ENCODE data around the gene SLC12A7. TPM values are rescaled to one million over a fixed set of nuclear protein-coding genes. Genes with fewer than 3 reads are reported as not detected.

Gene SLC12A7
- total RNA-seq, 1 donor from 2014 or later: 80.8 TPM

- Mint-ChIP-seq H3K9me3 (ENCODE audit: low read depth) (peaks cover 7% of the 10 kb centered on the region), H3K36me3 (ENCODE audit: insufficient read depth) (peaks cover 20% of the 10 kb centered on the region), H3K4me3 (ENCODE audit: low read depth) (no peak overlapping the region), H3K27ac (no peak overlapping the region), H3K27me3 (no peaks in the 10 kb centered on the region), H3K4me1 (ENCODE audit: low read depth) (no peaks in the 10 kb centered on the region)
- no peak for DNase-seq (ENCODE audit: low spot score, unreplicated experiment)
- no peak for TF ChIP-seq CTCF (IDR thresholded peaks at IDR 0.05; ENCODE audit: unreplicated experiment)
Observed at GRCh38 chr5:1035421-1036405, 76.2 kb downstream of the SLC12A7 start.

GRCh38 chr5:1034986-1035385, 76.9 kb downstream of the SLC12A7 start:
- H3K4me3 Mint-ChIP-seq (ENCODE audit: low read depth): no peak overlapping the region
- no peak overlapping the region for H3K27ac Mint-ChIP-seq
- no peak for DNase-seq (ENCODE audit: low spot score, unreplicated experiment)
- peaks cover 3% of the 10 kb centered on the region for H3K9me3 Mint-ChIP-seq (ENCODE audit: low read depth)
- no peaks in the 10 kb centered on the region for H3K4me1 Mint-ChIP-seq (ENCODE audit: low read depth)
- H3K27me3 Mint-ChIP-seq: no peaks in the 10 kb centered on the region
- peaks cover 17% of the 10 kb centered on the region for H3K36me3 Mint-ChIP-seq (ENCODE audit: insufficient read depth)
- TF ChIP-seq CTCF (IDR thresholded peaks at IDR 0.05; ENCODE audit: unreplicated experiment): no peak

GRCh38 chr5:1034421-1034905, 77.4 kb downstream of the SLC12A7 start:
- TF ChIP-seq CTCF (IDR thresholded peaks at IDR 0.05; ENCODE audit: unreplicated experiment): no peak
- H3K9me3 Mint-ChIP-seq (ENCODE audit: low read depth): no peaks in the 10 kb centered on the region

GRCh38 chr5:1033606-1034420, 78.0 kb downstream of the SLC12A7 start:
- H3K27me3 Mint-ChIP-seq: no peaks in the 10 kb centered on the region
- no peak for TF ChIP-seq CTCF (IDR thresholded peaks at IDR 0.05; ENCODE audit: unreplicated experiment)
- peaks cover 9% of the 10 kb centered on the region for H3K36me3 Mint-ChIP-seq (ENCODE audit: insufficient read depth)
- no peak overlapping the region for H3K4me3 Mint-ChIP-seq (ENCODE audit: low read depth)
- DNase-seq (ENCODE audit: low spot score, unreplicated experiment): no peak
- H3K27ac Mint-ChIP-seq: no peak overlapping the region
- H3K4me1 Mint-ChIP-seq (ENCODE audit: low read depth): no peaks in the 10 kb centered on the region
- no peaks in the 10 kb centered on the region for H3K9me3 Mint-ChIP-seq (ENCODE audit: low read depth)

More at GRCh38 chr5:1034421-1034905, 77.4 kb downstream of the SLC12A7 start:
- Mint-ChIP-seq H3K27ac (no peak overlapping the region), H3K36me3 (ENCODE audit: insufficient read depth) (peaks cover 13% of the 10 kb centered on the region), H3K4me3 (ENCODE audit: low read depth) (no peak overlapping the region), H3K4me1 (ENCODE audit: low read depth) (no peaks in the 10 kb centered on the region), H3K27me3 (no peaks in the 10 kb centered on the region)
- no peak for DNase-seq (ENCODE audit: low spot score, unreplicated experiment)

GRCh38 chr5:1033178-1033577, 78.7 kb downstream of the SLC12A7 start:
- no peaks in the 10 kb centered on the region for H3K27me3 Mint-ChIP-seq
- no peak overlapping the region for H3K4me3 Mint-ChIP-seq (ENCODE audit: low read depth)
- peaks cover 5% of the 10 kb centered on the region for H3K36me3 Mint-ChIP-seq (ENCODE audit: insufficient read depth)
- DNase-seq (ENCODE audit: low spot score, unreplicated experiment): no peak
- H3K27ac Mint-ChIP-seq: no peak overlapping the region
- H3K9me3 Mint-ChIP-seq (ENCODE audit: low read depth): no peaks in the 10 kb centered on the region
- no peak for TF ChIP-seq CTCF (IDR thresholded peaks at IDR 0.05; ENCODE audit: unreplicated experiment)
- no peaks in the 10 kb centered on the region for H3K4me1 Mint-ChIP-seq (ENCODE audit: low read depth)
